GM12875 (cell line): Measurements from ENCODE around the gene STARD13.

Experiments used
- H3K4me3 ChIP-seq: one replicate; pipeline ENCODE4 v1.5.1; 2011; ENCODE audit warnings: low read depth, low read length, control low read depth
- TF ChIP-seq, protein P1 (sequence below): IDR thresholded peaks from 2 replicates; pipeline ENCODE4 v1.5.1; 2011; ENCODE audit warnings: low read depth, mild to moderate bottlenecking, control low read depth, inconsistent platforms, low read length, moderate library complexity, borderline replicate concordance; ENCODE audit not compliant: insufficient read depth

Gene STARD13

DNA sequence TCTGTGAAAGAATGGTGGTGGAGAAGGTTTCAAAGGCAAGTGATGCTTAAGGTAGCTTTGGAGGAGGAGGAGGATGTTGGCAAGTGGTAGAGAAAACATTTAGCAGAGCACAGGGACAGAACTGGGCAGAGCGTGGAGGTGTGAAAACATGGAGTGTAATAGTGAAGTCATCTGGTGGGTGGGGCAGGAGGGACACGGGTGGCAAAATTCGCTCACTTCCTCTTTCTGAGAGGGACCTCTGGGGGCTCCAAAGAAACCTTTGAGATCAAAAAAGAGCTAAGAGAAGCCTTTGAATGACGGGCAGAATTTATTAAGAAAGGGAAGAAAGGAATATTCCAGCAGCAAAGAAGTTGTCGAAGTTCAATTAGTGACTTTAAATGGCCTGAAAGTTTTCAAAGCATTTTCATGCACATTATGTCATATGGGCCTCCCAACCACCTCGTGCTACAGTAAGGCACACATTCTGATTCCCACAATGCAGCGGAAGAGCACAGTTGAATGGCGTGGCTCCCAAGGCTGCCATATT lies 82.8 kb downstream of the STARD13 start:
- TF ChIP-seq, protein P1, sequence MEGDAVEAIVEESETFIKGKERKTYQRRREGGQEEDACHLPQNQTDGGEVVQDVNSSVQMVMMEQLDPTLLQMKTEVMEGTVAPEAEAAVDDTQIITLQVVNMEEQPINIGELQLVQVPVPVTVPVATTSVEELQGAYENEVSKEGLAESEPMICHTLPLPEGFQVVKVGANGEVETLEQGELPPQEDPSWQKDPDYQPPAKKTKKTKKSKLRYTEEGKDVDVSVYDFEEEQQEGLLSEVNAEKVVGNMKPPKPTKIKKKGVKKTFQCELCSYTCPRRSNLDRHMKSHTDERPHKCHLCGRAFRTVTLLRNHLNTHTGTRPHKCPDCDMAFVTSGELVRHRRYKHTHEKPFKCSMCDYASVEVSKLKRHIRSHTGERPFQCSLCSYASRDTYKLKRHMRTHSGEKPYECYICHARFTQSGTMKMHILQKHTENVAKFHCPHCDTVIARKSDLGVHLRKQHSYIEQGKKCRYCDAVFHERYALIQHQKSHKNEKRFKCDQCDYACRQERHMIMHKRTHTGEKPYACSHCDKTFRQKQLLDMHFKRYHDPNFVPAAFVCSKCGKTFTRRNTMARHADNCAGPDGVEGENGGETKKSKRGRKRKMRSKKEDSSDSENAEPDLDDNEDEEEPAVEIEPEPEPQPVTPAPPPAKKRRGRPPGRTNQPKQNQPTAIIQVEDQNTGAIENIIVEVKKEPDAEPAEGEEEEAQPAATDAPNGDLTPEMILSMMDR, result no peak
- H3K4me3 ChIP-seq, result no peak overlapping the region

DNA sequence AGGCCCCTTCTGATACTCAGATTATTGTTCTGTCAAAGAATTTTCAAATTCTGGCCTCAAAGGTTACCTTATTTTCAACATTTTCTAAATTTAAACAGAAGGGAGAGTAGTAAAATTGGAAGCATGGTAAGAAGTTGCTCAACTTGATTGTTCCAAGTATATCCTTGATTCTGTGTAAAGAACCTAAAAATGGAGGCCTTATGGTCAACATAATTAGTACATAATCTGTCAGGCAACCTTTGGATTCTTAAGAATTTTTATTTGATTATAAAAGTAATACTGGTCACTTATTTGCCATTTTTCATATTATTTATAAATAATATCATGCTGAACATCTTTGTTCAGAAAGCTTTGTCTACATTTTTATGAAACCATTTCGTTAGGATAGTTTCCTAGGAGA lies 83.9 kb downstream of the STARD13 start:
- H3K4me3 ChIP-seq, result no peak overlapping the region
- TF ChIP-seq, protein P1, result no peak

GRCh38 chr13:33199289-33199850 lies 86.2 kb downstream of the STARD13 start:
- no peak overlapping the region for H3K4me3 ChIP-seq
- TF ChIP-seq, protein P1, result no peak

GRCh38 chr13:33197541-33197971 lies 88.0 kb downstream of the STARD13 start:
- TF ChIP-seq, protein P1, result no peak
- no peak overlapping the region for H3K4me3 ChIP-seq

DNA sequence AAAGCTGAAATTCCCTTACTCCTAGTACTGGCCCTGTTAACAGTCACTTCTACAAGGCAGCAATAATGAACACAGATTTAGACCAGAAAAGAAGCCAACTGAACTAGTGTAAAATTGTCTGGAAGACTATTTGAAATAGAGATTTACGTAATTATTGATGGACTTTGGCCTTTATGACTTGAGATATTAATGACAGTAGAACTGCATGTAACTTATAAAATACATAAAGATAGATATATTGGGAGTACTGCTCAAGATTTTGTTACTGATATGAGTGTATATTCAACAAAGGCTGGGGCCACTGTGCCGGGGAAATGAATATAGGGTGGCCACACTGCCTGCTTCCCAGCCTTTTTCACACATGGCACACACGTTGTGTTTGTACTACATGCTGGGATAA lies 88.8 kb downstream of the STARD13 start:
- TF ChIP-seq, protein P1, result no peak
- no peak overlapping the region for H3K4me3 ChIP-seq

DNA sequence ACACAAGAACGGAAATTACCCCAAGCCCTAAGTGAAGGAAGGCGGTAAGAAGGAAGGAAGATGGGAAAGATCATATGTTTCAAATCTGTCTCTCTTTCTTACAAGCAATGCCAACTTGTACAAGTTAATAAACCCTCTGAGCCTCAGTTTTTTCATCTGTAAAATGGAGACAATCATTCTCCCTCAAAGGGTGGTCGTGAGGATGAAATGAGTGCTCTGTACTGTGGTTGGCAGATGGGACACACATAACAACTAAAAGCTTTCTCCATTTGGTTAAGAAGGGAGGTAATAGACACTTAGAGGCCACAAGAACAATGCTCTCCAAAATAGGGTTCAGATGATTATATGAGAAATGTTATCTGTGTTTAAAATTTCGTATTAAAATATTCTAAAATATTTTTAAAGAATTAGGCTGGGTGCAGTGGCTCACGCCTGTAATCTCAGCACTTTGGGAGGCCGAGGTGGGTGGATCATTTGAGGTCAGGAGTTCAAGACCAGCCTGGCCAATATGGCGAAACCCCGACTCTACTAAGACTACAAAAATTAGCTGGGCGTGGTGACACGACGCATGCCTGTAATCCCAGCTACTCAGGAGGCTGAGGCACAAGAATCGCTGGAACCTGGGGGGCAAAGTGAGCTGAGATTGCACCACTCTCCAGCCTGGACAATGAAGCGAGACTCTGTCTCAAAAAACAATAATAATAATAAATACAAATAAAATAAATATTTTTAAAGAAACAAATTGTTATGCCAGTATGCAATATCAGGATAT lies 89.7 kb downstream of the STARD13 start:
- no peak overlapping the region for H3K4me3 ChIP-seq
- TF ChIP-seq, protein P1, result no peak
